Motor neuron (in vitro differentiated cells): Measurements from ENCODE around the gene EPM2A. TPM values are rescaled to one million over a fixed set of nuclear protein-coding genes. Genes with fewer than 3 reads are reported as not detected.

Experiments
- ATAC-seq, 8 experiments: fragments of 200-7000 bp; cut with Tn5 transposase; replicated peaks in 6 of 8; 2 replicates each; pipeline ENCODE4 v1.8.0; 2021; ENCODE audit warnings: mild to moderate bottlenecking in 8 of 8, moderate library complexity in 8 of 8
- H3K27ac ChIP-seq, 2 donors: fragments of 250-450 bp; sonication (Bioruptor Pico); 2 replicates each; pipeline ENCODE4 v1.9.0; 2021; ENCODE audit warnings: antibody characterized with exemption in 2 of 2, mild to moderate bottlenecking in 2 of 2, moderate library complexity in 1 of 2
- H3K4me1 ChIP-seq, 2 donors: fragments of 250-450 bp; sonication (Bioruptor Pico); replicated peaks in 1 of 2; 2 replicates each; pipeline ENCODE4 v1.6.1; 2021; ENCODE audit warnings: antibody characterized with exemption in 2 of 2, mild to moderate bottlenecking in 2 of 2, moderate library complexity in 1 of 2
- H3K4me3 ChIP-seq, 5 donors: fragments of 250-450 bp; sonication (Bioruptor Pico); 2 replicates each; pipeline ENCODE4 v1.9.0; 2021; ENCODE audit warnings: antibody characterized with exemption in 5 of 5, mild to moderate bottlenecking in 5 of 5, moderate library complexity in 4 of 5
- WGBS, 10 experiments: fragments of 450-650 bp; shearing (Covaris generic); methylation state at CpG; one replicate each; pipeline ENCODE4 v1.0.0; 2022; 5-methylcytosine and 5-hydroxymethylcytosine counted together
- in situ Hi-C, 9 experiments: fragments of 400-800 bp; cut with MboI; loops; one replicate each; pipeline ENCODE4 v1.15.0; 2021; ENCODE audit warnings: low sequenced_read_pairs in 9 of 9, low pct_unique_long_range_greater_than_20kb in 2 of 9; ENCODE audit not compliant: unreplicated experiment in 9 of 9
- total RNA-seq, 8 experiments: library from RNA; unstranded; fragments of 300-600 nt; gene quantifications; 2 replicates each; pipeline versions ENCODE4 v1.2.3 to v1.2.4, GENCODE V29; 2022

Gene EPM2A
- 10 to 100 TPM in 7 of 8 experiments, 1 to 10 TPM in 1; 8.7 to 20.9 (median 11.1) TPM for total RNA-seq

DNA sequence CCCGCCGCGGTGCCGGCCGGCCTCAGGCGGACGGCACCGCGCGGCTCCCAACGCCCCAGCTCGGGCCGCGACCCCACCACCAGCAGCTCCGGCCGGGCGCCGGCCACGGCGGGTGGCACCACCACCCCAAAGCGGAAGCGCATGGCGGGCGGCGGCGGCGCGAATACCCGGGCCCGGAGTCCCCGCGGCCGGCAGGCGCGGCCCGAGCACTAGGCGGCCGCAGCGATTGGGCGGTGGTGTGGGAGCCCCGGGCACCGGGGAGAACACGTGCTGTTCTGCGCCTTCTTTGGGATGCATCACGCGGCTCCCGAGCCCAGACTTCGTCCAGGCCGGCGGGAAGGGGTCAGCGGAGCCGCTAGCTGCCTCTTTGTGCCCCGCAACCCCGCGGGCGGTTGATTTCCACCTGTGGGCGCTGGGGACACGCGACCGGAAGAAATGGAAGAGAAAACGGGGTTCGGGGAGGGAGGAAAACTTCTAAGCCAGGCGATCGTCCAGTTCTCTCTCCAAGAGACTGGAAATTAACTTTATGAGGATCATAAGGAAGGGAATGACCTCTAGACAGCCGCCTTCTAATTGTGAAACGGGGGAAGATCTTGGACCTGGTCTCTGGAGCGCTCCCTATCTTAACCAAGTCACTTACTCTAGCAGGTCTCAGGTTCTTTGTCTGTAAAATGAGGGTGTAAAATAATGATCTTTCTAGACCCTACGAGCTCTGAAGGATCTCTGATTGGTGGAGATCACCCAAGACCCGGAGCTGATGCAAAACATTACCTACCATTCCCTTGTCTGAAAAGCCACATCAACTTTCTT is at the start of gene EPM2A:
EPM2A (minus strand) TSS at position 165 of the 810 bp plus-strand sequence; CDS start at position 143, 22 bp downstream.
- ATAC-seq = peak; percentile 74 to 84 (median 78)
- in situ Hi-C loops = no loop called here
- 0 to 5% (median 0%) methylated on average over 1 to 24 of the region's 69 CpGs; no CpG with 5 or more reads in 4 of the 10 experiments for WGBS, 10 experiments
- Histone ChIP-seq H3K4me3 (peak within 1 kb of the TSS; percentile 58 to 86 (median 74)), H3K4me1 (peaks cover 7 to 35% of the 10 kb centered on the region in 2 donors), H3K27ac (peak within 1 kb of the TSS; percentile 96 to 98)

- H3K4me3 ChIP-seq = no peak overlapping the region
- H3K4me1 ChIP-seq = no peaks in the 10 kb centered on the region
- in situ Hi-C loops = no loop called here
- no peak overlapping the region for H3K27ac ChIP-seq
- ATAC-seq = no peak
- 100% methylated on average over 1 of the region's 1 CpG; no CpG with 5 or more reads in 7 of the 10 experiments for WGBS, 10 experiments
Measured at GRCh38 chr6:145784683-145785082, 49.4 kb upstream of the EPM2A start.

- ATAC-seq = no peak
- Histone ChIP-seq H3K4me1 (no peaks in the 10 kb centered on the region), H3K27ac (no peak overlapping the region), H3K4me3 (no peak overlapping the region)
- in situ Hi-C loops = no loop called here
- WGBS, 10 experiments = 80 to 100% (median 95%) methylated on average over 2 to 5 of the region's 5 CpGs; no CpG with 5 or more reads in 1 of the 10 experiments
Measured at GRCh38 chr6:145783796-145784195, 48.5 kb upstream of the EPM2A start.

- H3K4me1 ChIP-seq = no peaks in the 10 kb centered on the region
- WGBS, 10 experiments = 0 to 100% (median 84%) methylated on average over 1 of the region's 1 CpG; no CpG with 5 or more reads in 1 of the 10 experiments
- in situ Hi-C loops = no loop called here
- no peak overlapping the region for H3K27ac ChIP-seq
- no peak for ATAC-seq
- no peak overlapping the region for H3K4me3 ChIP-seq
Measured at GRCh38 chr6:145772846-145773245, 37.5 kb upstream of the EPM2A start.

GRCh38 chr6:145765449-145765848 is 30.1 kb upstream of the EPM2A start:
- in situ Hi-C loops = no loop called here
- Histone ChIP-seq H3K4me3 (no peak overlapping the region), H3K27ac (no peak overlapping the region), H3K4me1 (no peaks in the 10 kb centered on the region)
- ATAC-seq = peak in 2 of 8 experiments; percentile 72 to 87

- Histone ChIP-seq H3K27ac (no peak overlapping the region), H3K4me3 (no peak overlapping the region), H3K4me1 (no peaks in the 10 kb centered on the region)
- ATAC-seq = no peak
- in situ Hi-C loops = no loop called here
Measured at GRCh38 chr6:145763742-145764141, 28.4 kb upstream of the EPM2A start.

DNA sequence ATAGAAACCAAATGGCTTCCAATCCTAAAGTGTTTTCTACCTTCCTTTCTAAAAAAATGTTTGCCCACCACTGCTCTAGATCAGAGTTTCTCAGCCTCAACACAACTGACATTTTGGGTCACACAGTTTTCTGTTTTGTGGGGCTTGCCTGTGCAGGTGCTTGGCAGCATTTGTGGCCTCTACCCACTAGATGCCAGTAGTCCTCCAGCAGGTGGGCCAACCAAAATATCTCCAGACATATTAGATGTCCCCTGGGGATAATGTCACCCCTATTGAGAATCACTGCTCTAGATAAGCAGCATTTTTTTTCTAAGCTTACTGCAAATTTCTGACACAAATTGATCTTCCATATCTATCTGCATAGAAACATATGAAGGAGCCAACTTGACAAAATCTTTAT is 26.3 kb upstream of the EPM2A start:
- H3K4me3 ChIP-seq = no peak overlapping the region
- in situ Hi-C loops = no loop called here
- H3K4me1 ChIP-seq = peaks cover 2% of the 10 kb centered on the region in 2 donors
- ATAC-seq = no peak
- no peak overlapping the region for H3K27ac ChIP-seq

GRCh38 chr6:145758113-145758512 is 22.8 kb upstream of the EPM2A start:
- peak in 1 of 8 experiments; percentile 65 for ATAC-seq
- Histone ChIP-seq H3K4me3 (no peak overlapping the region), H3K4me1 (peaks cover 2 to 6% of the 10 kb centered on the region in 2 donors), H3K27ac (no peak overlapping the region)
- WGBS, 10 experiments = 81 to 100% (median 86%) methylated on average over 1 to 4 of the region's 4 CpGs; no CpG with 5 or more reads in 2 of the 10 experiments
- in situ Hi-C loops = no loop called here

DNA sequence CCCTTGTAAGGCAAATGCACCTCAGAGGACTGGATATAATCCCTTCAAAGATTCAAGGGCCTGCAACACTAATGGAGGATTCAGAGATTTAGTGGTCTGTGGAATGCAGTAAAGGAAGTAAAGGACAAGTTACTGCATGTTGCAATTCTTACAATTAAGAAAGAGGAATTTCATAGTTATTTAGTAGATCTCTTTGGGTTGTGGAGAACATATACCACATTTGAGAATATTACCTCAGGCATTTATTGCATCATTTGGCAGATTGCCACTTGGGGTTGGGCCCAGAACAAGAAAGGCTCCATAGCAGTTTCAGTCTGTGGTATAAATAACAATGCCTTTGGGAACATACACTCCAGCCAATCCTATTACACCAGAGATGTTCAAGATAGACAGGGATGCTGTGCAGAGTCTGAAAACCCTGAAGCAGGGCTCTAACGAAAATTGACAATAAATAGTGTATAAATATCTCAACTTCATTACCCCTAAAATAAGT is 20.9 kb upstream of the EPM2A start:
- Histone ChIP-seq H3K4me3 (no peak overlapping the region), H3K27ac (no peak overlapping the region), H3K4me1 (peaks cover 2 to 6% of the 10 kb centered on the region in 2 donors)
- in situ Hi-C loops = no loop called here
- 0 to 100% (median 51%) methylated on average over 1 of the region's 1 CpG; no CpG with 5 or more reads in 2 of the 10 experiments for WGBS, 10 experiments
- peak in 4 of 8 experiments; percentile 36 to 93 (median 91) for ATAC-seq

DNA sequence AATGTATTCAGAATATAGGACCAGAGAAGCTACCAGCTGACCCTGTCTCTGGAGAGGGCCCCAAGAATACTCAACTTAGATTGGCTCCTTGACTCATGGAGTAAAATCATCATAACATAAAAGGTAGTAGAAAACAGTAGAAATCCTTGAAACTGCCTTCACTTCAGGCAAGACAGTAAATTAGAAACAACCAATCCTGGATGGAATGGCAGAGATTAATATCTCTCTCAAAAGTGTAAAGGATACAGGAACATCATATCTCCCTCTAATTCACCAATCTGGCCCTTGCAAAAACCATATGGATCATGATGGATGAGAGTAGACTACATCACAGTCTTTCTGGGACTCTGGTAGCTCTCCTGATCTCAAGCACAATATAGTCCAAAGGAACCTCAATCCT is 20.4 kb upstream of the EPM2A start:
- no peak overlapping the region for H3K4me3 ChIP-seq
- no peak overlapping the region for H3K27ac ChIP-seq
- ATAC-seq = no peak
- in situ Hi-C loops = no loop called here
- peaks cover 2 to 6% of the 10 kb centered on the region in 2 donors for H3K4me1 ChIP-seq

DNA sequence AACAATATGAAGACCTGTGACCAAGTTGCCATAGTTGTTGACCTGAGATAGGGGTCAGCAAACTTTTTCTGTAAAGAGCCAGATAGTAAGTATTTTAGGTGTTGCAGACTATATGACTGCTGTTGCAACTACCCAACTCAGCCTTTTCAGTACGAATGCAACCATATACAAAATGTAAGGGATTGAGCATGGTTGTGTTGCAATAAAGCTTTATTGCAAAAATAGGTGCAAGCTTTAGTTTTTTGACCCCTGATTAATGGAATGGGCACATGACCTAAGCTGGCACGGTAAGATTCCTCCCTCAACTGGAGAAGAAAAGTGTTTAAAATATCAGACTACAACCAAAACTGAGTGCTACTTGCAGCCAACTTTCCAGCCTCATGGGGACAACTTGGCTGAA is 17.3 kb upstream of the EPM2A start:
- in situ Hi-C loops = no loop called here
- WGBS, 10 experiments = 45 to 100% (median 87%) methylated on average over 1 to 2 of the region's 2 CpGs; no CpG with 5 or more reads in 2 of the 10 experiments

GRCh38 chr6:145749632-145750031 is 14.3 kb upstream of the EPM2A start:
- H3K4me1 ChIP-seq = peaks cover 0 to 3% of the 10 kb centered on the region in 2 donors
- in situ Hi-C loops = no loop called here
- H3K4me3 ChIP-seq = no peak overlapping the region
- ATAC-seq = peak in 4 of 8 experiments; percentile 50 to 100 (median 82)
- H3K27ac ChIP-seq = no peak overlapping the region
- 0 to 100% (median 86%) methylated on average over 1 of the region's 1 CpG; no CpG with 5 or more reads in 1 of the 10 experiments for WGBS, 10 experiments

More for the DNA sequence above, 17.3 kb upstream of the EPM2A start:
- H3K27ac ChIP-seq = no peak overlapping the region
- peaks cover 0 to 3% of the 10 kb centered on the region in 2 donors for H3K4me1 ChIP-seq
- H3K4me3 ChIP-seq = no peak overlapping the region
- ATAC-seq = no peak

GRCh38 chr6:145745861-145746260 is 10.5 kb upstream of the EPM2A start:
- ATAC-seq = no peak
- 60 to 100% (median 100%) methylated on average over 1 of the region's 1 CpG; no CpG with 5 or more reads in 4 of the 10 experiments for WGBS, 10 experiments
- in situ Hi-C loops = no loop called here
- H3K4me1 ChIP-seq = no peaks in the 10 kb centered on the region
- H3K4me3 ChIP-seq = no peak overlapping the region
- H3K27ac ChIP-seq = no peak overlapping the region

- WGBS, 10 experiments = 75 to 94% (median 91%) methylated on average over 2 of the region's 2 CpGs; no CpG with 5 or more reads in 2 of the 10 experiments
- in situ Hi-C loops = no loop called here
- H3K4me3 ChIP-seq = no peak overlapping the region
- no peaks in the 10 kb centered on the region for H3K4me1 ChIP-seq
- no peak for ATAC-seq
- H3K27ac ChIP-seq = no peak overlapping the region
Measured at GRCh38 chr6:145744619-145745018, 9.3 kb upstream of the EPM2A start.
